Natural killer cell (primary cell): ENCODE measurements around the gene CYP26A1. TPM values are rescaled to one million over a fixed set of nuclear protein-coding genes. Genes with fewer than 3 reads are reported as not detected.
"Not testable (repeated sequence)": the region's sequence is repeated elsewhere in the genome, so short reads cannot be mapped to it uniquely, and the experiment has no call there.

Experiments
- ATAC-seq, 3 donors: fragments of 150-1000 bp in 2 of 3; fragments of 200-7000 bp in 1 of 3; cut with Tn5 transposase; 1 replicate in 1 of 3; 2 replicates in 2 of 3; pipeline ENCODE4 v1.10.0; 2021; ENCODE audit warnings: mild to moderate bottlenecking in 2 of 3, moderate library complexity in 2 of 3
- DNase-seq, 2 donors: peaks; one replicate each; pipeline versions ENCODE4 v3.0.0 to v3.0.0-alpha.2; 2013 to 2021; ENCODE audit warnings: mixed read lengths in 1 of 2
- H3K27ac ChIP-seq: one replicate; pipeline ENCODE4 v1.5.1; 2013; ENCODE audit warnings: mild to moderate bottlenecking, low read length
- H3K27me3 ChIP-seq: one replicate; pipeline ENCODE4 v1.6.1; 2013; ENCODE audit warnings: low read length; ENCODE audit not compliant: control insufficient read depth, insufficient read depth
- H3K36me3 ChIP-seq: one replicate; pipeline ENCODE4 v1.6.1; 2013; ENCODE audit warnings: low read length; ENCODE audit not compliant: control insufficient read depth, insufficient read depth
- H3K4me1 ChIP-seq: one replicate; pipeline ENCODE4 v1.6.1; 2013; ENCODE audit warnings: low read length; ENCODE audit not compliant: control insufficient read depth, insufficient read depth
- H3K4me3 ChIP-seq: one replicate; pipeline ENCODE4 v1.5.1; 2013; ENCODE audit warnings: low read length
- H3K9me3 ChIP-seq: one replicate; pipeline ENCODE4 v1.6.1; 2013; ENCODE audit warnings: low read length; ENCODE audit not compliant: control insufficient read depth, insufficient read depth
- H3K27ac Mint-ChIP-seq, 2 donors: one replicate each; pipeline ENCODE4 v1.8.0; 2022; ENCODE audit warnings: mild to moderate bottlenecking in 2 of 2, mixed read lengths in 2 of 2, moderate library complexity in 1 of 2
- H3K27me3 Mint-ChIP-seq, 2 donors: one replicate each; pipeline ENCODE4 v1.8.0; 2022; ENCODE audit warnings: low read depth in 2 of 2, mixed read lengths in 2 of 2
- H3K36me3 Mint-ChIP-seq: one replicate; pipeline ENCODE4 v1.8.0; 2022; ENCODE audit warnings: mixed read lengths
- H3K4me1 Mint-ChIP-seq, 2 donors: one replicate each; pipeline ENCODE4 v1.8.0; 2022; ENCODE audit warnings: mixed read lengths in 2 of 2
- H3K4me3 Mint-ChIP-seq: one replicate; pipeline ENCODE4 v1.8.0; 2022; ENCODE audit warnings: mild to moderate bottlenecking, moderate library complexity, mixed read lengths
- H3K9me3 Mint-ChIP-seq, 2 donors: one replicate each; pipeline ENCODE4 v1.8.0; 2022; ENCODE audit warnings: mixed read lengths in 2 of 2
- WGBS: methylation state at CpG from one replicate; pipeline ENCODE4 v1.1.7; 2013; ENCODE audit warnings: missing lambda C conversion rate; ENCODE audit not compliant: insufficient coverage; 5-methylcytosine and 5-hydroxymethylcytosine counted together
- intact Hi-C: fragments of 100-400 bp; cut with micrococcal nuclease; formaldehyde crosslinking; loops from one replicate; pipeline ENCODE4 v1.14.2; 2022
- total RNA-seq, 4 donors: library from RNA; stranded (reverse); fragments of 120-200 nt in 1 of 4; gene quantifications; one replicate each; pipeline versions ENCODE4 v1.2.3 to v1.2.4, GENCODE V29; 2013 to 2022
- TF ChIP-seq, protein P1 (sequence below): fragments of 200-600 bp; IDR thresholded peaks from one replicate; pipeline ENCODE4 v1.8.0; 2022; ENCODE audit warnings: antibody characterized with exemption

Gene CYP26A1
- total RNA-seq, 3 donors from 2014 or later (not counting 1 experiment from before 2014, with no cell fraction given): not detected

DNA sequence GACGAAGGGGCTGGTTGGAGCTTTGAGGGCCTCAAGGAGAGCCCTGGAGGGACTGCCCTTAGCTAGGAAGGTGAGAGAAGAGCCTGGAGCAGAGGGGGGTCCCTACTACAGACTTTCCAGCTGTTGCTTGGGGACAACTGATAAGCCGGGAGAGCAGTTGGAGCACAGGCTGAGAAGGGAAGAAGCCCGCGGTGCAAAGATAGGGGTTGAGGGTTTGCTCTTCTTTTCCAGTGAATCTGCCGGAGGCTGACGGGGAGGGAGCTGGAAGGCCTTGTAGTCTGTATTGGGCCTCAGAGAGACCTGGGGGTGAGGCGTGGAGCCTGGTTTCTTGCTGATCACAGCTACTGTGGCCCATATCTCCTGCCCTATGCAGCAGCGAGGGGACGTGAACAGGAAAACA lies 23.7 kb downstream of the CYP26A1 start:
- H3K4me1 Mint-ChIP-seq: no peaks in the 10 kb centered on the region
- Histone ChIP-seq H3K36me3 (no peaks in the 10 kb centered on the region), H3K4me1 (no peaks in the 10 kb centered on the region), H3K9me3 (no peaks in the 10 kb centered on the region), H3K4me3 (no peak overlapping the region), H3K27ac (no peak overlapping the region), H3K27me3 (no peaks in the 10 kb centered on the region)
- H3K9me3 Mint-ChIP-seq: no peaks in the 10 kb centered on the region
- H3K36me3 Mint-ChIP-seq: no peaks in the 10 kb centered on the region
- intact Hi-C loops: no loop called here
- H3K27me3 Mint-ChIP-seq: peaks cover 0 to 5% of the 10 kb centered on the region in 2 donors
- no peak overlapping the region for H3K4me3 Mint-ChIP-seq
- TF ChIP-seq, protein P1, sequence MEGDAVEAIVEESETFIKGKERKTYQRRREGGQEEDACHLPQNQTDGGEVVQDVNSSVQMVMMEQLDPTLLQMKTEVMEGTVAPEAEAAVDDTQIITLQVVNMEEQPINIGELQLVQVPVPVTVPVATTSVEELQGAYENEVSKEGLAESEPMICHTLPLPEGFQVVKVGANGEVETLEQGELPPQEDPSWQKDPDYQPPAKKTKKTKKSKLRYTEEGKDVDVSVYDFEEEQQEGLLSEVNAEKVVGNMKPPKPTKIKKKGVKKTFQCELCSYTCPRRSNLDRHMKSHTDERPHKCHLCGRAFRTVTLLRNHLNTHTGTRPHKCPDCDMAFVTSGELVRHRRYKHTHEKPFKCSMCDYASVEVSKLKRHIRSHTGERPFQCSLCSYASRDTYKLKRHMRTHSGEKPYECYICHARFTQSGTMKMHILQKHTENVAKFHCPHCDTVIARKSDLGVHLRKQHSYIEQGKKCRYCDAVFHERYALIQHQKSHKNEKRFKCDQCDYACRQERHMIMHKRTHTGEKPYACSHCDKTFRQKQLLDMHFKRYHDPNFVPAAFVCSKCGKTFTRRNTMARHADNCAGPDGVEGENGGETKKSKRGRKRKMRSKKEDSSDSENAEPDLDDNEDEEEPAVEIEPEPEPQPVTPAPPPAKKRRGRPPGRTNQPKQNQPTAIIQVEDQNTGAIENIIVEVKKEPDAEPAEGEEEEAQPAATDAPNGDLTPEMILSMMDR: no peak
- WGBS: 92% methylated on average over 9 of the region's 9 CpGs
- no peak overlapping the region for H3K27ac Mint-ChIP-seq
- DNase-seq: no peak
- ATAC-seq: no peak

DNA sequence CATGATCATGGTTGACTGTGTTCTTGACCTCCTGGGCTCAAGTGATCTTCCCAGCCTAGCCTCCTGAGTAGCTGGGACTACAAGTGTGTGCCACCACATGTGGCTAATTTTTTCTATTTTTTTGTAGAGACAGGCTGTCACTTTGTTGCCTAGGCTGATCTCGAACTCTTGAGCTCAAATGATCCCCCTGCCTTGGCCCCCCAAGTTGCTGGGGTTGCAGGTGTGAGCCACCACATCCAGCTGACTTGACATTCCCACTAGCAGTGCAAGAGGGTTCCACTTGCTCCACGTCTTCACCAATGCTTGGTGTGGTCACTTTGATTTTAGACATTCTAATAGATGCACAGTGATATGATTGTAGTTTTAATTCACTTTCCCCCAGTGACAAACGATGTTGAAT lies 25.1 kb downstream of the CYP26A1 start:
- Mint-ChIP-seq H3K4me3 (no peak overlapping the region), H3K36me3 (peaks cover 3% of the 10 kb centered on the region), H3K9me3 (peaks cover 0 to under 1% of the 10 kb centered on the region in 2 donors), H3K27ac (no peak overlapping the region), H3K4me1 (no peaks in the 10 kb centered on the region), H3K27me3 (peaks cover 4 to 11% of the 10 kb centered on the region in 2 donors)
- Histone ChIP-seq H3K4me1 (no peaks in the 10 kb centered on the region), H3K9me3 (no peaks in the 10 kb centered on the region), H3K27ac (no peak overlapping the region), H3K36me3 (no peaks in the 10 kb centered on the region), H3K4me3 (no peak overlapping the region), H3K27me3 (no peaks in the 10 kb centered on the region)
- 61% methylated on average over 1 of the region's 3 CpGs for WGBS
- intact Hi-C loops: no loop called here
- ATAC-seq: no peak
- TF ChIP-seq, protein P1: no peak
- no peak for DNase-seq

DNA sequence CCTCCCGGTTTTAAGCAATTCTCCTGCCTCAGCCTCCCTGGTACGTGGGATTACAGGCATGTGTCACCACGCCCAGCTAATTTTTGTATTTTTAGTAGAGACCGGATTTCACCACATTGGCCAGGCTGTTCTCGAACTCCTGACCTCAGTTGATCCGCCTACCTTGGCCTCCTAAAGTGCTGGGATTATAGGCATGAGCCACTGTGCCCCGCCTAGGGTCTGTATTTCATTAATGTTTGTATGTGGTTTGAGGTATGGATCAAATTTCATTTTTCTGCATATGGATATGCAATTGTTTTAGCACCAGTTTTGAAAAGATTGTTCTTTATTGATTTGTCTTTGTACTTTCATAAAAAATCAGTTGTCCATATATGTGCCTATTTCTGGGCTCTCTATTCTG lies 26.0 kb downstream of the CYP26A1 start:
- peaks cover 3 to 15% of the 10 kb centered on the region in 2 donors for H3K27me3 Mint-ChIP-seq

DNA sequence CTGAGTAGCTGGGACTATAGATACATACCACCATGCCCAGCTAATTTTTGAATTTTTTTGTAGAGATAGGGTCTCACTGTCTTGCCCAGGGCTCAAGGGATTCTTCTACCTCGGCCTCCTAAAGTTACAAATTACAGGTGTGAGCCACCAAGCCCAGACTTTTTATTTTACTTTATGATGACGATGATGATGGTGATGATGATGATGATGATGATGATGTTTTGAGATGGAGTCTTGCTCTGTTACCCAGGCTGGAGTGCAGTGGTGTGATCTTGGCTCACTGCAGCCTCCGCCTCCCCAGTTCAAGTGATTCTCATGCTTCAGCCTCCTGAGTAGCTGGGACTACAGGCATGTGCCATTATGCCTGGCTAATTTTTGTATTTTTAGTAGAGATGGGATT lies 27.5 kb downstream of the CYP26A1 start:
- DNase-seq, H3K4me1 ChIP-seq, H3K9me3 Mint-ChIP-seq, ATAC-seq, H3K9me3 ChIP-seq, H3K4me3 ChIP-seq, H3K27ac ChIP-seq, H3K36me3 Mint-ChIP-seq, H3K36me3 ChIP-seq, H3K4me1 Mint-ChIP-seq, H3K4me3 Mint-ChIP-seq, intact Hi-C loops, H3K27me3 ChIP-seq, H3K27ac Mint-ChIP-seq: not testable (repeated sequence)
- 98% methylated on average over 3 of the region's 3 CpGs for WGBS
- peaks cover 3 to 15% of the 10 kb centered on the region in 2 donors for H3K27me3 Mint-ChIP-seq

More for the DNA sequence above, 26.0 kb downstream of the CYP26A1 start:
- Histone ChIP-seq H3K36me3 (no peaks in the 10 kb centered on the region), H3K27ac (no peak overlapping the region), H3K4me3 (no peak overlapping the region), H3K27me3 (no peaks in the 10 kb centered on the region), H3K4me1 (no peaks in the 10 kb centered on the region), H3K9me3 (no peaks in the 10 kb centered on the region)
- Mint-ChIP-seq H3K4me1 (no peaks in the 10 kb centered on the region), H3K4me3 (no peak overlapping the region), H3K27ac (no peak overlapping the region), H3K36me3 (peaks cover 7% of the 10 kb centered on the region), H3K9me3 (peaks cover 0 to 2% of the 10 kb centered on the region in 2 donors)
- TF ChIP-seq, protein P1: no peak
- ATAC-seq: no peak
- intact Hi-C loops: no loop called here
- WGBS: 86% methylated on average over 7 of the region's 7 CpGs
- DNase-seq: no peak
